PC-9 (cell line): ENCODE results near the gene GLDN.

ENCODE experiments used
- CTCF ChIP-seq: fragments of 200-600 bp; sonication (generic); conservative IDR thresholded peaks from 2 replicates; pipeline ENCODE4 v1.6.1; 2017; ENCODE audit warnings: mixed run types, antibody characterized with exemption, mild to moderate bottlenecking, moderate library complexity
- EZH2 ChIP-seq: fragments of 200-600 bp; sonication (generic); IDR thresholded peaks from 2 replicates; pipeline ENCODE4 v1.8.0; 2017; ENCODE audit warnings: antibody characterized with exemption, low read depth

DNA sequence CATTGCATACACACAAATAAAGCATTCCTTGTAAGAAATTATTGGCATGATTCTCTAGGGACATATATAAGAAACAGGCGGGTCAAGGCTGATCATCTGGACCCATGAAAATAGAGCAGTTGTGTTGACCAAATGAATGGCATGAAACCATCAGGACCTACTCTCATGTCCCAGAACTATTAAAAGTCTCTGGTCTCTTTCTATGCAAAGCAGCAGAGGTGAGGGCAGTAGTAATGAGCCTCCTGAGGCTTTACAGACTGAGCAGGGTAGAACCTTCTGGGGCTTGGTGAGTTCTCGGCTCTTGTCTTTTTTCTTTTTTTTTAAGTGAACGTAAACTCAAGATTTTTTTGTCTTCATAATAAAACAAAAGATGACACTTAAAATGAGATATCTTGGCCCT lies 9.3 kb downstream of the GLDN start:
- no peak for TF ChIP-seq CTCF
- TF ChIP-seq EZH2, result no peak
